Neural progenitor cell (in vitro differentiated cells): ENCODE data around the gene FBXL5. TPM values are rescaled to one million over a fixed set of nuclear protein-coding genes. Genes with fewer than 3 reads are reported as not detected.

Experiments used
- DNase-seq: peaks from one replicate; pipeline ENCODE4 v3.0.0-alpha.2; 2016; ENCODE audit warnings: low spot score
- H2AFZ ChIP-seq: fragments of 200-600 bp; sonication (generic); replicated peaks from 2 replicates; pipeline ENCODE4 v1.6.1; 2016; ENCODE audit warnings: antibody characterized with exemption
- H3F3A ChIP-seq: fragments of 200-600 bp; sonication (generic); 2 replicates; pipeline ENCODE4 v1.6.1; 2016; ENCODE audit warnings: antibody characterized with exemption, low read depth
- H3K27ac ChIP-seq: fragments of 200-600 bp; sonication (generic); 2 replicates; pipeline ENCODE4 v1.5.1; 2016; ENCODE audit warnings: mild to moderate bottlenecking
- H3K27me3 ChIP-seq: fragments of 200-600 bp; sonication (generic); 2 replicates; pipeline ENCODE4 v1.6.1; 2016; ENCODE audit warnings: mild to moderate bottlenecking, moderate library complexity
- H3K36me3 ChIP-seq: fragments of 200-600 bp; sonication (generic); 2 replicates; pipeline ENCODE4 v1.5.1; 2016
- H3K4me1 ChIP-seq: fragments of 200-600 bp; sonication (generic); 2 replicates; pipeline ENCODE4 v1.6.1; 2016; ENCODE audit warnings: mixed run types
- H3K4me2 ChIP-seq: fragments of 200-600 bp; sonication (generic); 2 replicates; pipeline ENCODE4 v1.6.1; 2016
- H3K4me3 ChIP-seq: fragments of 200-600 bp; sonication (generic); 2 replicates; pipeline ENCODE4 v1.5.1; 2016
- H3K79me2 ChIP-seq: fragments of 200-600 bp; sonication (generic); 2 replicates; pipeline ENCODE4 v1.6.1; 2016; ENCODE audit warnings: low read depth
- H3K9ac ChIP-seq: fragments of 200-600 bp; sonication (generic); 2 replicates; pipeline ENCODE4 v1.6.1; 2016
- H3K9me3 ChIP-seq: fragments of 200-600 bp; sonication (generic); 2 replicates; pipeline ENCODE4 v1.5.1; 2016; ENCODE audit warnings: low read depth
- H4K20me1 ChIP-seq: fragments of 200-600 bp; sonication (generic); 2 replicates; pipeline ENCODE4 v1.6.1; 2016; ENCODE audit warnings: low read depth
- H3K27ac Mint-ChIP-seq: 3 replicates; pipeline ENCODE4 v1.8.0; 2021; ENCODE audit warnings: mixed read lengths
- H3K27me3 Mint-ChIP-seq: 2 replicates; pipeline ENCODE4 v1.8.0; 2022; ENCODE audit warnings: low read depth, mild to moderate bottlenecking, inconsistent platforms, moderate library complexity, mixed read lengths; ENCODE audit not compliant: insufficient read depth
- H3K36me3 Mint-ChIP-seq: 3 replicates; pipeline ENCODE4 v1.8.0; 2021; ENCODE audit warnings: mixed read lengths
- H3K4me1 Mint-ChIP-seq: 3 replicates; pipeline ENCODE4 v1.8.0; 2021; ENCODE audit warnings: mixed read lengths
- H3K4me3 Mint-ChIP-seq: 3 replicates; pipeline ENCODE4 v1.8.0; 2021; ENCODE audit warnings: mild to moderate bottlenecking, moderate library complexity, mixed read lengths
- H3K9me3 Mint-ChIP-seq: 3 replicates; pipeline ENCODE4 v1.8.0; 2020; ENCODE audit warnings: mixed read lengths
- EZH2 ChIP-seq: fragments of 200-600 bp; sonication (generic); IDR thresholded peaks from 2 replicates; pipeline ENCODE4 v1.6.1; 2017; ENCODE audit warnings: antibody characterized with exemption, mild to moderate bottlenecking, moderate library complexity
- EZH2phosphoT487 ChIP-seq: fragments of 200-600 bp; sonication (generic); IDR thresholded peaks from 2 replicates; pipeline ENCODE4 v1.6.1; 2017; ENCODE audit warnings: antibody characterized with exemption
- total RNA-seq: library from RNA; depleted of rRNA; stranded (reverse); fragments of >200 nt; gene quantifications from 2 replicates; pipeline ENCODE4 v1.2.3, GENCODE V29; 2015; ENCODE audit warnings: low replicate concordance
- TF ChIP-seq, protein P1 (sequence below): fragments of 200-600 bp; sonication (generic); IDR thresholded peaks from 2 replicates; pipeline ENCODE4 v1.5.1; 2017; ENCODE audit warnings: antibody characterized with exemption, mild to moderate bottlenecking

Gene FBXL5
- total RNA-seq, 1 donor from 2014 or later, result 87.9 TPM

DNA sequence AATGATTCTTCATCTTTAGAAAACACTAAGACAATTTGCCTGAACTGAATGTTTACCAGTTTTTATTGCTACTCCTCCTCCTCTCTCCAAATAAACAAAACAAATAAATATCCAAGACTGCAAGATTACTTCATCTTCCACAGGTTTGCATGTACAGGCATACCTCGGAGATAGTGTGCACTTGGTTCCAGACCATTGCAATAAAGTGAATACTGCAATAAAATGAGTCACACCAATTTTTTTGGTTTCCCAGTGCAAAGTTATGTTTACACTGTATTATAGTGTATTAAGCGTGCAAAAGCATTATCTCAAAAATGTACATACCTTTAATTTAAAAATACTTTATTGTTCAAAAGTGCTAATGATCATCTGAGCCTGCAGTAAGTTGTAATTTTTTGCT is 53.3 kb downstream of the FBXL5 start:
- Mint-ChIP-seq H3K9me3 (peaks cover 8% of the 10 kb centered on the region), H3K36me3 (peaks cover 55% of the 10 kb centered on the region), H3K4me1 (peaks cover 5% of the 10 kb centered on the region), H3K27ac (no peak overlapping the region), H3K27me3 (no peaks in the 10 kb centered on the region), H3K4me3 (no peak overlapping the region)
- Histone ChIP-seq H3K9ac (no peak overlapping the region), H3K4me2 (no peak overlapping the region), H3K9me3 (no peaks in the 10 kb centered on the region), H3K27me3 (no peaks in the 10 kb centered on the region), H3F3A (no peaks in the 10 kb centered on the region), H3K79me2 (no peaks in the 10 kb centered on the region), H3K4me1 (peaks cover 9% of the 10 kb centered on the region), H3K4me3 (no peak overlapping the region), H4K20me1 (no peaks in the 10 kb centered on the region), H3K36me3 (no peaks in the 10 kb centered on the region), H2AFZ (no peak overlapping the region), H3K27ac (no peak overlapping the region)
- no peak for DNase-seq
- TF ChIP-seq EZH2 (no peak), EZH2phosphoT487 (no peak)
- TF ChIP-seq, protein P1, sequence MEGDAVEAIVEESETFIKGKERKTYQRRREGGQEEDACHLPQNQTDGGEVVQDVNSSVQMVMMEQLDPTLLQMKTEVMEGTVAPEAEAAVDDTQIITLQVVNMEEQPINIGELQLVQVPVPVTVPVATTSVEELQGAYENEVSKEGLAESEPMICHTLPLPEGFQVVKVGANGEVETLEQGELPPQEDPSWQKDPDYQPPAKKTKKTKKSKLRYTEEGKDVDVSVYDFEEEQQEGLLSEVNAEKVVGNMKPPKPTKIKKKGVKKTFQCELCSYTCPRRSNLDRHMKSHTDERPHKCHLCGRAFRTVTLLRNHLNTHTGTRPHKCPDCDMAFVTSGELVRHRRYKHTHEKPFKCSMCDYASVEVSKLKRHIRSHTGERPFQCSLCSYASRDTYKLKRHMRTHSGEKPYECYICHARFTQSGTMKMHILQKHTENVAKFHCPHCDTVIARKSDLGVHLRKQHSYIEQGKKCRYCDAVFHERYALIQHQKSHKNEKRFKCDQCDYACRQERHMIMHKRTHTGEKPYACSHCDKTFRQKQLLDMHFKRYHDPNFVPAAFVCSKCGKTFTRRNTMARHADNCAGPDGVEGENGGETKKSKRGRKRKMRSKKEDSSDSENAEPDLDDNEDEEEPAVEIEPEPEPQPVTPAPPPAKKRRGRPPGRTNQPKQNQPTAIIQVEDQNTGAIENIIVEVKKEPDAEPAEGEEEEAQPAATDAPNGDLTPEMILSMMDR, result no peak

DNA sequence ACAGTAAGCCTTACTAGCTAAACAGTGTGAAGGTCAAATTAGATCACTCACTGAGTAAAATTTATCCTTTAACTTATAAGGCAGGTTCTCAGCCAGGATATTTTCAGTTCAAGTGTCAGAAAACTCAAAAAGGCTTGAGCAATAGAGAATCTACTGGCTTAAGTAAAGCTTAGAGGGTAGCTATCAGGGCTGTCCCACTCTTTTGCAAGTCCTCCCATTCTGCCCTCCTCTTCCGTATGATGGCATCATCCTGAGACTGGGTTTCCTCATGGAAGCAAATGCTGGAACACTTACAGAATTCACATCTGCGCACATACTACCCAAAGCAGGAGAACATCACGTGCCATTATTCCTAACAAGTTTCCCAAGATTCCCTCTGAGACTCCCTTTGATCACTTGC is 55.0 kb downstream of the FBXL5 start:
- Histone ChIP-seq H3F3A (no peaks in the 10 kb centered on the region), H3K4me1 (peaks cover under 1% of the 10 kb centered on the region), H3K27me3 (no peaks in the 10 kb centered on the region), H3K27ac (no peak overlapping the region), H4K20me1 (no peaks in the 10 kb centered on the region), H3K9ac (no peak overlapping the region), H2AFZ (no peak overlapping the region), H3K9me3 (no peaks in the 10 kb centered on the region), H3K4me3 (no peak overlapping the region), H3K36me3 (no peaks in the 10 kb centered on the region), H3K4me2 (no peak overlapping the region), H3K79me2 (no peaks in the 10 kb centered on the region)
- Mint-ChIP-seq H3K36me3 (peaks cover 54% of the 10 kb centered on the region), H3K27ac (no peak overlapping the region), H3K27me3 (no peaks in the 10 kb centered on the region), H3K4me1 (no peaks in the 10 kb centered on the region), H3K4me3 (no peak overlapping the region), H3K9me3 (peaks cover 8% of the 10 kb centered on the region)
- TF ChIP-seq, protein P1, result no peak
- TF ChIP-seq EZH2phosphoT487 (no peak), EZH2 (no peak)
- no peak for DNase-seq

DNA sequence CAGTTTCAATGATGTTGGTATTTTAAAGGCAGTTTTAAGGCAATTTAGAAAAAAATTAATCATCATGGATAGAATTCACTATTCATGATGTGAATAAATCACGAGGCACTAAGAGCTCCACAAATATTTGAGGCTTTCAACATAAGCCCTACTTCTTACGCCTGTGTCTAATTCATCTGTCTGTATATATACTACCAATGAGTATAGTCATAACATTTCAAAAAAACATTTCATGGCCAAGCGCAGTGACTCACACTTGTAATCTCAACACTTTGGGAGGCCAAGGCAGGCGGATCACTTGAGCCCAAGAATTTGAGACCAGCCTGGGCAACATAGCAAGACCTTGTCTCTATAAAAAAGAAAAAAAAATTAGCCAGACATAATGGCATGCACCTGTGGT is 56.5 kb downstream of the FBXL5 start:
- no peak overlapping the region for H3K9ac ChIP-seq
- no peaks in the 10 kb centered on the region for H3K27me3 ChIP-seq
- no peak overlapping the region for H3K27ac ChIP-seq
- H3K4me3 ChIP-seq, result no peak overlapping the region
- no peaks in the 10 kb centered on the region for H3K9me3 ChIP-seq
- no peaks in the 10 kb centered on the region for H3K36me3 ChIP-seq
- no peak overlapping the region for H2AFZ ChIP-seq
- TF ChIP-seq, protein P1, result no peak
- TF ChIP-seq EZH2 (no peak), EZH2phosphoT487 (no peak)
- H3F3A ChIP-seq, result no peaks in the 10 kb centered on the region
- no peaks in the 10 kb centered on the region for H3K4me1 Mint-ChIP-seq
- no peaks in the 10 kb centered on the region for H3K79me2 ChIP-seq
- no peaks in the 10 kb centered on the region for H3K4me1 ChIP-seq
- no peak overlapping the region for H3K27ac Mint-ChIP-seq
- H3K27me3 Mint-ChIP-seq, result no peaks in the 10 kb centered on the region
- H3K4me2 ChIP-seq, result no peak overlapping the region
- peaks cover 5% of the 10 kb centered on the region for H3K9me3 Mint-ChIP-seq
- H4K20me1 ChIP-seq, result no peaks in the 10 kb centered on the region
- DNase-seq, result no peak
- H3K4me3 Mint-ChIP-seq, result no peak overlapping the region
- peaks cover 42% of the 10 kb centered on the region for H3K36me3 Mint-ChIP-seq

DNA sequence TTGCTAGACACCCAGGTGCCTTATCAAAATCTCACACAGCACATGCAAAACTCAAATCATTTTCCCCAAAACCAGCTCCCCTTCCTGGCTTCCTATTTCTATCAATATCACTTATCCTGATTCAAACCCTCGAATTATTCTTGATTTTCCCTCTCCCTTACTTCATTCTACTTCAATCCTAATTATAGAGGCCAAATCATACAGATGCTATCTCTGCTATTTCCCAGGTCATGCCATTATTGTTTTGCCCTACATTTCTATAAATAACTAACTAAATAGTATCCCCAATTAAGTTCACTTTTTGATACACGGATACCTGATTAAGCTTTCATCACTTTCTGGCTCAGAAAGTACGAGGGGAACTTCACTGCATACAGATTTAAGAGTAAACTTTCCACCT is 62.4 kb downstream of the FBXL5 start:
- Histone ChIP-seq H3K36me3 (no peaks in the 10 kb centered on the region), H3K9me3 (no peaks in the 10 kb centered on the region), H3K4me2 (no peak overlapping the region), H3K79me2 (no peaks in the 10 kb centered on the region), H3K4me1 (no peaks in the 10 kb centered on the region), H2AFZ (no peak overlapping the region), H3K4me3 (no peak overlapping the region), H4K20me1 (no peaks in the 10 kb centered on the region), H3K9ac (no peak overlapping the region), H3F3A (no peaks in the 10 kb centered on the region), H3K27ac (no peak overlapping the region), H3K27me3 (no peaks in the 10 kb centered on the region)
- TF ChIP-seq EZH2phosphoT487, result no peak
- TF ChIP-seq EZH2, result no peak
- TF ChIP-seq, protein P1, result no peak
- peaks cover 15% of the 10 kb centered on the region for H3K36me3 Mint-ChIP-seq
- no peaks in the 10 kb centered on the region for H3K27me3 Mint-ChIP-seq
- no peaks in the 10 kb centered on the region for H3K4me1 Mint-ChIP-seq
- peaks cover under 1% of the 10 kb centered on the region for H3K9me3 Mint-ChIP-seq
- H3K4me3 Mint-ChIP-seq, result no peak overlapping the region
- no peak for DNase-seq
- H3K27ac Mint-ChIP-seq, result no peak overlapping the region
